Ishikawa (cell line): ENCODE results near the gene MZT2B.

Experiments used
- CREB1 ChIP-seq: IDR thresholded peaks from 2 replicates; pipeline ENCODE4 v1.6.1; 2012; ENCODE audit warnings: low read depth
- EGR1 ChIP-seq: IDR thresholded peaks from 2 replicates; pipeline ENCODE4 v1.6.1; 2012
- EP300 ChIP-seq: IDR thresholded peaks from 2 replicates; pipeline ENCODE4 v1.6.1; 2012; ENCODE audit warnings: borderline replicate concordance
- FOXM1 ChIP-seq: IDR thresholded peaks from 2 replicates; pipeline ENCODE4 v1.6.1; 2012; ENCODE audit warnings: low read depth, borderline replicate concordance
- NFIC ChIP-seq: IDR thresholded peaks from 2 replicates; pipeline ENCODE4 v1.6.1; 2012
- RAD21 ChIP-seq: IDR thresholded peaks from 2 replicates; pipeline ENCODE4 v1.6.1; 2012; ENCODE audit warnings: low read depth
- TAF1 ChIP-seq: IDR thresholded peaks from 2 replicates; pipeline ENCODE4 v1.6.1; 2012; ENCODE audit warnings: low read depth, mild to moderate bottlenecking
- TCF12 ChIP-seq: IDR thresholded peaks from 2 replicates; pipeline ENCODE4 v1.6.1; 2012; ENCODE audit warnings: low read depth
- TEAD4 ChIP-seq: IDR thresholded peaks from 2 replicates; pipeline ENCODE4 v1.6.1; 2012
- YY1 ChIP-seq: IDR thresholded peaks from 2 replicates; pipeline ENCODE4 v1.6.1; 2012; ENCODE audit warnings: low read depth
- ZBTB7A ChIP-seq: IDR thresholded peaks from 2 replicates; pipeline ENCODE4 v1.6.1; 2012; ENCODE audit warnings: low read depth
- TF ChIP-seq, protein P1 (sequence below): IDR thresholded peaks from 2 replicates; pipeline ENCODE4 v1.6.1; 2012; ENCODE audit warnings: low read depth, mild to moderate bottlenecking
- TF ChIP-seq, protein P2 (sequence below): IDR thresholded peaks from 2 replicates; pipeline ENCODE4 v1.6.1; 2012
- TF ChIP-seq, protein P3 (sequence below): IDR thresholded peaks from 2 replicates; pipeline ENCODE4 v1.6.1; 2012

The MZT2B gene

DNA sequence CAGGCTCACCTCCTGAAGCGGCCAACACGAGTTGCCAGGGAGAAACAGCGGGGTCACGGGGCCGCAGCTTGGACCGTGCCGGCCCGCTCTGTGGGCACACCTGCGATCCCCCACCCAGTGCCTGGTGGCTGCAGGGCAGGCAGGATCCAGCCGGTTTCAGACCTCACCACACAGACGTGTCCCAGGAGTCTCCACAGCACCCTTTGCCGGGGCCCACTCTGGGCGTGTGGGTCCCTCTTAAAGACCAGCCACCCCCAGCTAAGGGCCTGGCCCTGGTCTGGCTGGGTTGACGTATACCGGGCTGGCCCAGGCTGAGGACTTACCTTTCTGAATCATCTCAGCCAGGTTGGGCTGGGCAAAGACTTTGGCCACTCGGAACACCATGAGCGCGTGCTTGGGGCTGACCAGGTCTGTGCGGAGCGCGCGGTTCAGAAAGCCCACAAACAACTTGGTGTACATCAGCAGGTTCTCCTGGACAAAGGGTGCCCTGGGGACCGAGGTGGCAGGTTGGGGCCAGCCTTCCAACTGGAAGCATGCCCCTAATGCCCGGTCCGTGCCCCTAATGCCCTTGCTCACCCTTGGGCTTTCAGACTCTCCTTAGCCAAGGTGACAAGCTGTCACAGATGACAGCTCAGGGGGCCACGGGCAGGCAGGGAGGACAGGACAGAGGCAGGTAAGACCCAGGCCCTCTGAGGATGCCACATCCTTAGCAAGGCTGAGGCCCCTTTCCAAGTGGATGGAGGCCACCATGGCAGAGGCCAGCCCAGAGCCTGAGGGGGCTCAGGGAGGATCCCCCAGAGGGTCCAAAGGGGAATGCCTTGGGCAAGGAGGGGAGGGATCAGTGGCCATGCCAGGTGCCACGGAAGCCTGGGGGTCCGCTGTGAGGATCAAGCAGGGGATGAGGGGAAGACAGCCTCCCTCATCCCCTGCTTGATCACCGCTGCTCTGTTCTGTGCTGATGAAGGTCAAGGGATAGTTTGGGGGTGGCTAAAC is 27.0 kb upstream of the MZT2B start:
- TF ChIP-seq EP300 = no peak
- TF ChIP-seq CREB1 = no peak
- TF ChIP-seq, protein P1, sequence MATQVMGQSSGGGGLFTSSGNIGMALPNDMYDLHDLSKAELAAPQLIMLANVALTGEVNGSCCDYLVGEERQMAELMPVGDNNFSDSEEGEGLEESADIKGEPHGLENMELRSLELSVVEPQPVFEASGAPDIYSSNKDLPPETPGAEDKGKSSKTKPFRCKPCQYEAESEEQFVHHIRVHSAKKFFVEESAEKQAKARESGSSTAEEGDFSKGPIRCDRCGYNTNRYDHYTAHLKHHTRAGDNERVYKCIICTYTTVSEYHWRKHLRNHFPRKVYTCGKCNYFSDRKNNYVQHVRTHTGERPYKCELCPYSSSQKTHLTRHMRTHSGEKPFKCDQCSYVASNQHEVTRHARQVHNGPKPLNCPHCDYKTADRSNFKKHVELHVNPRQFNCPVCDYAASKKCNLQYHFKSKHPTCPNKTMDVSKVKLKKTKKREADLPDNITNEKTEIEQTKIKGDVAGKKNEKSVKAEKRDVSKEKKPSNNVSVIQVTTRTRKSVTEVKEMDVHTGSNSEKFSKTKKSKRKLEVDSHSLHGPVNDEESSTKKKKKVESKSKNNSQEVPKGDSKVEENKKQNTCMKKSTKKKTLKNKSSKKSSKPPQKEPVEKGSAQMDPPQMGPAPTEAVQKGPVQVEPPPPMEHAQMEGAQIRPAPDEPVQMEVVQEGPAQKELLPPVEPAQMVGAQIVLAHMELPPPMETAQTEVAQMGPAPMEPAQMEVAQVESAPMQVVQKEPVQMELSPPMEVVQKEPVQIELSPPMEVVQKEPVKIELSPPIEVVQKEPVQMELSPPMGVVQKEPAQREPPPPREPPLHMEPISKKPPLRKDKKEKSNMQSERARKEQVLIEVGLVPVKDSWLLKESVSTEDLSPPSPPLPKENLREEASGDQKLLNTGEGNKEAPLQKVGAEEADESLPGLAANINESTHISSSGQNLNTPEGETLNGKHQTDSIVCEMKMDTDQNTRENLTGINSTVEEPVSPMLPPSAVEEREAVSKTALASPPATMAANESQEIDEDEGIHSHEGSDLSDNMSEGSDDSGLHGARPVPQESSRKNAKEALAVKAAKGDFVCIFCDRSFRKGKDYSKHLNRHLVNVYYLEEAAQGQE = no peak
- no peak for TF ChIP-seq YY1
- TF ChIP-seq TAF1 = no peak
- TF ChIP-seq NFIC = no peak
- no peak for TF ChIP-seq TCF12
- TF ChIP-seq ZBTB7A = no peak
- TF ChIP-seq FOXM1 = no peak

DNA sequence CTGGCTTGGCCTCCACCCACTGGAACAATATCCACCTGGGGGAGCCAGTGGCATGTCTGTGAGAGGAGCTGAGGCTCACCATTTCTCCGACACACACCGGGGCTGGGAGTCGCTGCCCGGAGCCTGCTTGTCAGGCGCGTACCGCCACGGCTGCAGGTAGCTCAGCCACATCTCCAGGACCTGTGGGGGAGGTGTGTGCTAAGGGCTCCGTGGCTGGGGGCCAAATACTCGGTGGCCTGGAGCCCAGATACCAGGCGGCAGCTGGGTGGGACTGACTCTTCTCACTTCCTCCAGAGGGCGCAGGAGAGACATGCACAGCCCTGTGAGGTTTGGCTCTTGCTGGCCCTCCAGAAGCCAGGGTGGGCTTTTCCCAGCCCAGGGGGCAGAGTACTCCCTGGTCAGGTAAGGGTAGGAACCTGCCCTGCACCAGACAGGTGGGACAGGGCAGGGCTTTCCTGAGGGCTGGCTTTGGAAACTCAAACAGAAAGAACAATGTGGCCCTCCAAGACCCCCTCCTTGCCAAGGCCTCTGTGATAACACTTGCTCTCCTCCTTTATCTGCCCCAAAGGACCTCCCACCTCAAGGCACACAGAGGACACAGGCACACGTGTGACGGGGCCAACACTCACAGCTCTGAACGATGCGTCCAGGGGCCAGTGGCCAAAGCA is 26.0 kb upstream of the MZT2B start:
- TF ChIP-seq TCF12 = peak; percentile 34; the same call in 1 of the 2 replicates
- TF ChIP-seq NFIC = peak; percentile 83
- TF ChIP-seq RAD21 = peak; percentile 63
- peak; percentile 56 for TF ChIP-seq TEAD4
- TF ChIP-seq YY1 = 0 out of 2 replicates have a peak, but pooled peaks have one; percentile 31
- 0 out of 2 replicates have a peak, but pooled peaks have one; percentile 41 for TF ChIP-seq ZBTB7A

DNA sequence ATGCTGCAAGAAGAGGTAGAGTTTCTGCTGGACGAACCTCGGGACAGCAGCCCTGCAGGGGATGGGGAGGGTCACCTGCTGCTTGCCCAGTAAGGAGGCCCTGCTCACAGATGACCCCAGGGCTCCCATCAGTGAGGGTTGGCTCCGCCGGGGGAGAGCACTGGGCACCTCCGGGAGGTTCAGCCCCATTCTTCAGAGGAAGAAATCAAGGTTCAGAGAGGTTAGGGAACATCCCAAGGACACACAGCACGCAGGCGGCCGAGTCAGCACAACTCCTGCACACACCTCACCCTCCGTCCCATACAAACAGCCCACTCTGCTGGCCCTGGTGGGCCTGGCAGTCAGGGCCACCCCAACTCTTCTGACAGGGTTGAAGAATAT is 25.4 kb upstream of the MZT2B start:
- TF ChIP-seq, protein P2, sequence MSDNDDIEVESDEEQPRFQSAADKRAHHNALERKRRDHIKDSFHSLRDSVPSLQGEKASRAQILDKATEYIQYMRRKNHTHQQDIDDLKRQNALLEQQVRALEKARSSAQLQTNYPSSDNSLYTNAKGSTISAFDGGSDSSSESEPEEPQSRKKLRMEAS = no peak
- TF ChIP-seq, protein P1 = no peak
- TF ChIP-seq, protein P3, sequence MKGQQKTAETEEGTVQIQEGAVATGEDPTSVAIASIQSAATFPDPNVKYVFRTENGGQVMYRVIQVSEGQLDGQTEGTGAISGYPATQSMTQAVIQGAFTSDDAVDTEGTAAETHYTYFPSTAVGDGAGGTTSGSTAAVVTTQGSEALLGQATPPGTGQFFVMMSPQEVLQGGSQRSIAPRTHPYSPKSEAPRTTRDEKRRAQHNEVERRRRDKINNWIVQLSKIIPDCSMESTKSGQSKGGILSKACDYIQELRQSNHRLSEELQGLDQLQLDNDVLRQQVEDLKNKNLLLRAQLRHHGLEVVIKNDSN = no peak
- TF ChIP-seq TCF12 (no peak), NFIC (no peak), FOXM1 (no peak)

DNA sequence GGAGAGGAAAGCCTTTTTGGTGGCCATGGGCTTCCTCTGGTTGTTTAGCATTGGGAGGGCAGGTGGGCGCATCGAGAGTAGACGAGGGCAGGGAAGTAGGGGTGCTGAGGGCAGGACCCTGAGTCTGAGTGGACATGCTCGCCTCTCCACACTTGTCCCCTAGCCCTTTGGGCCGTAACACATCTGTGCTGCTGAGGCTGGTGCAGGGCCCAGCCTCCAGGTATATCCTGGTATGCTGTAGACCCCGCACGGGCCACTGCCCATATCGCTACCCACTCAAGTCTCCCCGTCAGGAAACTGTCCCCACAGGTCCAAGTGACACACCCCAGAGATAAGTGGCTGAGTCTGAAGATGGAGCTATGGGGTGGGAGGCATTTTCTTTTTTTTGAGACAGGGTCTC is 23.4 kb upstream of the MZT2B start:
- TF ChIP-seq, protein P1 = no peak
- TF ChIP-seq, protein P3 = no peak
- no peak for TF ChIP-seq TAF1
- TF ChIP-seq CREB1 = no peak
- TF ChIP-seq RAD21 = no peak
- no peak for TF ChIP-seq YY1
- TF ChIP-seq EGR1 = no peak
- TF ChIP-seq TEAD4 = no peak

DNA sequence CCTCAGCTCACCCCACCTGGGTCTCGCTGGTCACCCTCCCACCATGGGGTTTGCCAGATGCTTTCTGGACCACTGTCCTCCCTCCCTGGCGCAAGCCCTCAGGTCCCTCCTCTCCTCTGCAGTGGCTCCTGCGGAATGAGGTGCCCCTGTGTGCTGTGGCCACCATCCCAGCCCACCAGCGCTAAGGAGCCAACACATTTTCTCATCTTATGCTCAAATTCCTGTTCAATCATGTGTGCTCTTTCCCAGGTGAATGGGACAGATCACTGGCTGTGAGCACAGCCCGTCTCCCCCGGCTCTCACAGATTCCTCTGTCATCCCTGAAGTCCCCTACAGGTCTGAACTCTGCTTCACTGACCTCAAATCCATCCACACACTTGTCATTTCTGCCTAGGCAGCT is 21.9 kb upstream of the MZT2B start:
- TF ChIP-seq TAF1 = no peak
- TF ChIP-seq, protein P1 = no peak
- no peak for TF ChIP-seq ZBTB7A
- no peak for TF ChIP-seq CREB1
- TF ChIP-seq NFIC = no peak
- TF ChIP-seq, protein P3 = no peak
- no peak for TF ChIP-seq EP300
- TF ChIP-seq RAD21 = no peak
- TF ChIP-seq EGR1 = no peak
